Osteoblast (primary cell): Measurements from ENCODE around the gene HNRNPU. TPM values are rescaled to one million over a fixed set of nuclear protein-coding genes. Genes with fewer than 3 reads are reported as not detected.

Experiments used
- DNase-seq: peaks from one replicate; pipeline ENCODE4 v3.0.0; 2011; ENCODE audit warnings: low spot score, mixed read lengths; ENCODE audit not compliant: insufficient read length; ENCODE audit errors: missing footprints
- H2AFZ ChIP-seq: 2 replicates; pipeline ENCODE4 v1.6.0; 2011; ENCODE audit warnings: mild to moderate bottlenecking, low read length
- H3K27ac ChIP-seq: 2 replicates; pipeline ENCODE4 v1.5.1; 2011; ENCODE audit warnings: mild to moderate bottlenecking, low read depth, low read length, moderate library complexity
- H3K27me3 ChIP-seq: 2 replicates; pipeline ENCODE4 v1.6.0; 2012; ENCODE audit warnings: mild to moderate bottlenecking, control low read depth, inconsistent platforms, low read length, moderate library complexity; ENCODE audit not compliant: insufficient read depth
- H3K36me3 ChIP-seq: 2 replicates; pipeline ENCODE4 v1.5.1; 2011; ENCODE audit warnings: mild to moderate bottlenecking, low read length, control low read depth, moderate library complexity; ENCODE audit not compliant: insufficient read depth
- H3K4me1 ChIP-seq: 2 replicates; pipeline ENCODE4 v1.5.1; 2011; ENCODE audit warnings: mild to moderate bottlenecking, low read length, control low read depth, moderate library complexity; ENCODE audit not compliant: insufficient read depth
- H3K4me2 ChIP-seq: 2 replicates; pipeline ENCODE4 v1.6.0; 2011; ENCODE audit warnings: mild to moderate bottlenecking, low read length; ENCODE audit not compliant: insufficient read depth
- H3K4me3 ChIP-seq: fragments of 200-600 bp; sonication (generic); 3 replicates; pipeline ENCODE4 v1.5.1; 2012; ENCODE audit warnings: mild to moderate bottlenecking, low read length, inconsistent platforms; ENCODE audit not compliant: insufficient read depth
- H3K79me2 ChIP-seq: 2 replicates; pipeline ENCODE4 v1.6.0; 2012; ENCODE audit warnings: mild to moderate bottlenecking, low read length, control low read depth, inconsistent platforms; ENCODE audit not compliant: insufficient read depth
- H3K9me3 ChIP-seq: 2 replicates; pipeline ENCODE4 v1.5.1; 2011; ENCODE audit warnings: low read depth, low read length, control low read depth
- H4K20me1 ChIP-seq: 2 replicates; pipeline ENCODE4 v1.6.0; 2012; ENCODE audit warnings: mild to moderate bottlenecking, low read length, control low read depth; ENCODE audit not compliant: insufficient read depth
- total RNA-seq: library from RNA; depleted of rRNA; stranded (reverse); fragments of >200 nt; gene quantifications from 2 replicates; pipeline ENCODE4 v1.2.3, GENCODE V29; 2012
- TF ChIP-seq, protein P1 (sequence below): IDR thresholded peaks from 2 replicates; pipeline ENCODE4 v1.5.1; 2011; ENCODE audit warnings: mild to moderate bottlenecking, low read depth, low read length, moderate library complexity; ENCODE audit errors: extremely low read depth

The HNRNPU gene
- total RNA-seq, 1 donor = 240 TPM

- H3K4me2 ChIP-seq = no peak overlapping the region
- H4K20me1 ChIP-seq = no peaks in the 10 kb centered on the region
- peaks cover 9% of the 10 kb centered on the region for H3K4me1 ChIP-seq
- no peaks in the 10 kb centered on the region for H3K79me2 ChIP-seq
- H3K27me3 ChIP-seq = no peaks in the 10 kb centered on the region
- TF ChIP-seq, protein P1, sequence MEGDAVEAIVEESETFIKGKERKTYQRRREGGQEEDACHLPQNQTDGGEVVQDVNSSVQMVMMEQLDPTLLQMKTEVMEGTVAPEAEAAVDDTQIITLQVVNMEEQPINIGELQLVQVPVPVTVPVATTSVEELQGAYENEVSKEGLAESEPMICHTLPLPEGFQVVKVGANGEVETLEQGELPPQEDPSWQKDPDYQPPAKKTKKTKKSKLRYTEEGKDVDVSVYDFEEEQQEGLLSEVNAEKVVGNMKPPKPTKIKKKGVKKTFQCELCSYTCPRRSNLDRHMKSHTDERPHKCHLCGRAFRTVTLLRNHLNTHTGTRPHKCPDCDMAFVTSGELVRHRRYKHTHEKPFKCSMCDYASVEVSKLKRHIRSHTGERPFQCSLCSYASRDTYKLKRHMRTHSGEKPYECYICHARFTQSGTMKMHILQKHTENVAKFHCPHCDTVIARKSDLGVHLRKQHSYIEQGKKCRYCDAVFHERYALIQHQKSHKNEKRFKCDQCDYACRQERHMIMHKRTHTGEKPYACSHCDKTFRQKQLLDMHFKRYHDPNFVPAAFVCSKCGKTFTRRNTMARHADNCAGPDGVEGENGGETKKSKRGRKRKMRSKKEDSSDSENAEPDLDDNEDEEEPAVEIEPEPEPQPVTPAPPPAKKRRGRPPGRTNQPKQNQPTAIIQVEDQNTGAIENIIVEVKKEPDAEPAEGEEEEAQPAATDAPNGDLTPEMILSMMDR = no peak
- no peaks in the 10 kb centered on the region for H3K36me3 ChIP-seq
- no peak overlapping the region for H3K4me3 ChIP-seq
- H3K9me3 ChIP-seq = no peaks in the 10 kb centered on the region
- no peak for DNase-seq
- no peak overlapping the region for H3K27ac ChIP-seq
- no peak overlapping the region for H2AFZ ChIP-seq
These were observed 5.6 kb upstream of the HNRNPU start for GRCh38 chr1:244869950-244870349.

- no peaks in the 10 kb centered on the region for H4K20me1 ChIP-seq
- H3K27me3 ChIP-seq = no peaks in the 10 kb centered on the region
- H3K36me3 ChIP-seq = no peaks in the 10 kb centered on the region
- peaks cover 10% of the 10 kb centered on the region for H3K4me1 ChIP-seq
- H3K4me3 ChIP-seq = no peak overlapping the region
- no peak for DNase-seq
- peak overlapping the region; percentile 2 for H2AFZ ChIP-seq
- no peak overlapping the region for H3K4me2 ChIP-seq
- no peaks in the 10 kb centered on the region for H3K9me3 ChIP-seq
- H3K79me2 ChIP-seq = no peaks in the 10 kb centered on the region
- TF ChIP-seq, protein P1 = no peak
- H3K27ac ChIP-seq = no peak overlapping the region
These were observed 5.1 kb upstream of the HNRNPU start for GRCh38 chr1:244869364-244869827.

DNA sequence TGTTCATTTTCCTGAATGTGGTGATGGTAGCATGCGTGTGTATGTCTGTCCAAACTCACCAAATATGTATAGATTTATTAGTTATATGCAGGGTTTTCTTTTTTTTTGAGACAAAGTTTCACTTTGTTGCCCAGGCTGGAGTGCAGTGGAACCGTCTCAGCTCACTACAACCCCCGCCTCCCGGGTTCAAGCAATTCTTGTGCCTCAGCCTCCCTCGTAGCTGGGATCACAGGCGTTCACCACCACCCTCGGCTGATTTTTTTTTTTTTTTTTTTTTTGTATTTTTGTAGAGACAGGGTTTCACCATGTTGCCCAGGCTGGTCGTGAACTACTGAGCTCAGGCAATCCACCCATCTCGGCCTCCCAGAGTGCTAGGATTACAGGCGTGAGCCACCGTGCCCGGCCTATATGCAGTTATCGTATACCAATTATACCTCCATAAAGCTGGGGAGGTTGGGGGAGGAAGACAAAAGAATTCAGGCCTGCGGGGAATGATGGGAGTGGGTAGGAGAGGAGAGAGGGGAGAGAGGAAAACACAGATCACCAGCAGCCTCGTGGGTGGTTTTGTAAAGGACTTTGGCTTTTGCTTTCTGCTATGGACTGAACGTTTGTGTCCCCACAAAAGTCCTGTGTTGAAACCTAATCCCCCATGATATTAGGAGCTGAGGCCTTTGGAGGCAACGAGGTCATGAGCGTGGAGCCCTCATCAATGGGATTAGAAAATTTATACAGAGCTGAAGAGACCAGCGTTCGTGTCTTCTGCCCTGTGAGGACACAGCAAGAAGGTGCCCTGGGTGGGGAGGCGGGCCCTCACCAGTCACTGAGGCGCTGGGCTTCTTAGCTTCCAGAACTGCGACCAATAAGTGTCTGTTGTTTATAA lies 4.4 kb upstream of the HNRNPU start:
- Histone ChIP-seq H3K36me3 (no peaks in the 10 kb centered on the region), H3K27ac (no peak overlapping the region), H3K4me1 (peaks cover 10% of the 10 kb centered on the region), H3K79me2 (peaks cover 6% of the 10 kb centered on the region), H3K9me3 (no peaks in the 10 kb centered on the region), H3K4me2 (no peak overlapping the region), H3K27me3 (no peaks in the 10 kb centered on the region), H2AFZ (peak overlapping the region; percentile 2), H3K4me3 (no peak overlapping the region), H4K20me1 (peaks cover 2% of the 10 kb centered on the region)
- no peak for DNase-seq
- TF ChIP-seq, protein P1 = no peak

DNA sequence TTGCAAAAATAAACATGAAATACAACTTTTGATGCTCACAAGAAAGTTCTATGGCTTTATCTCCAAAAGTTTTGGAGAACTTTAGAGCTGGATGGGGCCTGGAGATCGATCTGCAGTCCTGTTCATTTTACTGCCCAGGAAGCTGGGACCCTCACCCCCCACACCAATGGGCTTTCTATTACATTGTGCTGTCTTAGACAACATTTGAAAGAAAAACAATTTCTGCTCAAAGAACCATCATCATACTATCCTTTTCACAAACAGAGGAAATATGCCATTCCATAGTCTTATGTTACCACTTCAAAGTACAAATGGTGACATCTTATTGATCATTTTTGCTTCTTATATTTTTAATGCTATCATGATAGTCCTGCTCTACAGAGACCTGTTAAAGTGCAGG lies 2.0 kb upstream of the HNRNPU start:
- no peak overlapping the region for H3K4me2 ChIP-seq
- H3K27me3 ChIP-seq = no peaks in the 10 kb centered on the region
- peaks cover 18% of the 10 kb centered on the region for H4K20me1 ChIP-seq
- DNase-seq = no peak
- H2AFZ ChIP-seq = peak overlapping the region; percentile 8
- no peaks in the 10 kb centered on the region for H3K36me3 ChIP-seq
- peaks cover 15% of the 10 kb centered on the region for H3K4me1 ChIP-seq
- no peak overlapping the region for H3K4me3 ChIP-seq
- no peak overlapping the region for H3K27ac ChIP-seq
- H3K9me3 ChIP-seq = no peaks in the 10 kb centered on the region
- peaks cover 28% of the 10 kb centered on the region for H3K79me2 ChIP-seq
- TF ChIP-seq, protein P1 = no peak
